ENCODE measurements around the gene GJB1.

DNA sequence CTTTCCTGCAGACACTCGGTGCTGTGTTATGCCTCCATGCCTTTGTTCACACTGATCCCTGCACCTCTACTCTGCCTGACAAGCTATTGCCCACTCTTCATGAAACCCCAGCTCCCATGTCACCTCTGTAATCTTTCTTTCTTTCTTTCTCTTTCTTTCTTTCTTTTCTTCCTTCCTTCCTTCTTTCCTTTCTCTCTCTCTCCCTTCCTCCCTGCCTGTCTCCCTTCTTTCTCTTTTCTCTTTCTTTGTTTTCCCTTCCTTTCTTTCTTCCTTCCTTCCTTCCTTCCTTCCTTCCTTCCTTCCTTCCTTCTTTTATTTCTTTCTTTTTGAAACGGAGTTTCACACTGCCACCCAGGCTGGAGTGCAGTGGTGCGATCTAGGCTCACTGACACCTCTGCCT is 12.5 kb downstream of the GJB1 start:
- TF ChIP-seq, protein P1, sequence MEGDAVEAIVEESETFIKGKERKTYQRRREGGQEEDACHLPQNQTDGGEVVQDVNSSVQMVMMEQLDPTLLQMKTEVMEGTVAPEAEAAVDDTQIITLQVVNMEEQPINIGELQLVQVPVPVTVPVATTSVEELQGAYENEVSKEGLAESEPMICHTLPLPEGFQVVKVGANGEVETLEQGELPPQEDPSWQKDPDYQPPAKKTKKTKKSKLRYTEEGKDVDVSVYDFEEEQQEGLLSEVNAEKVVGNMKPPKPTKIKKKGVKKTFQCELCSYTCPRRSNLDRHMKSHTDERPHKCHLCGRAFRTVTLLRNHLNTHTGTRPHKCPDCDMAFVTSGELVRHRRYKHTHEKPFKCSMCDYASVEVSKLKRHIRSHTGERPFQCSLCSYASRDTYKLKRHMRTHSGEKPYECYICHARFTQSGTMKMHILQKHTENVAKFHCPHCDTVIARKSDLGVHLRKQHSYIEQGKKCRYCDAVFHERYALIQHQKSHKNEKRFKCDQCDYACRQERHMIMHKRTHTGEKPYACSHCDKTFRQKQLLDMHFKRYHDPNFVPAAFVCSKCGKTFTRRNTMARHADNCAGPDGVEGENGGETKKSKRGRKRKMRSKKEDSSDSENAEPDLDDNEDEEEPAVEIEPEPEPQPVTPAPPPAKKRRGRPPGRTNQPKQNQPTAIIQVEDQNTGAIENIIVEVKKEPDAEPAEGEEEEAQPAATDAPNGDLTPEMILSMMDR (IDR thresholded peaks at IDR 0.05): no peak
- TF ChIP-seq EZH2 (IDR thresholded peaks at IDR 0.05; ENCODE audit: borderline replicate concordance, insufficient read depth, low read depth, low read length, poor library complexity, severe bottlenecking): no peak
